ENCODE measurements around the gene RPS6KA6.

DNA sequence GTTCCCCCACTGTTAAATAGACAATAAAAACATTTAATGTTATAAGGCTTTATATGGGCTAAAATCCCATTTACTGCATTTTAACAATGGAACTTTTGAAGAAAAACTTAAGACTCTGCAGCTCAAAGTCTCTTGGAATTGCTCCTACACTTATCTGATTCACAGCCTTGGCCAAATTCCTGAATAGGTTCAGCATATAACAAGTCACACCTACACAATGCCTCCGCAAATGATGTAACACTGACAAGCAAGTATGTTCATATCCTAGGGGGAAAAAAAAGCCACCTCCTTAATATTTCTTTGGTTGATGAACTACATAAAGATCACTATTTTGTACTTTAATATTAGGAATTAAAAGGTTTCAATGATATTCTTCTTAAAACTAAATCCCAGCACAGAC is 34.5 kb downstream of the RPS6KA6 start:
- TF ChIP-seq, protein P1, sequence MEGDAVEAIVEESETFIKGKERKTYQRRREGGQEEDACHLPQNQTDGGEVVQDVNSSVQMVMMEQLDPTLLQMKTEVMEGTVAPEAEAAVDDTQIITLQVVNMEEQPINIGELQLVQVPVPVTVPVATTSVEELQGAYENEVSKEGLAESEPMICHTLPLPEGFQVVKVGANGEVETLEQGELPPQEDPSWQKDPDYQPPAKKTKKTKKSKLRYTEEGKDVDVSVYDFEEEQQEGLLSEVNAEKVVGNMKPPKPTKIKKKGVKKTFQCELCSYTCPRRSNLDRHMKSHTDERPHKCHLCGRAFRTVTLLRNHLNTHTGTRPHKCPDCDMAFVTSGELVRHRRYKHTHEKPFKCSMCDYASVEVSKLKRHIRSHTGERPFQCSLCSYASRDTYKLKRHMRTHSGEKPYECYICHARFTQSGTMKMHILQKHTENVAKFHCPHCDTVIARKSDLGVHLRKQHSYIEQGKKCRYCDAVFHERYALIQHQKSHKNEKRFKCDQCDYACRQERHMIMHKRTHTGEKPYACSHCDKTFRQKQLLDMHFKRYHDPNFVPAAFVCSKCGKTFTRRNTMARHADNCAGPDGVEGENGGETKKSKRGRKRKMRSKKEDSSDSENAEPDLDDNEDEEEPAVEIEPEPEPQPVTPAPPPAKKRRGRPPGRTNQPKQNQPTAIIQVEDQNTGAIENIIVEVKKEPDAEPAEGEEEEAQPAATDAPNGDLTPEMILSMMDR (IDR thresholded peaks at IDR 0.05), result no peak
- TF ChIP-seq POLR2AphosphoS5 (IDR thresholded peaks at IDR 0.05; ENCODE audit: insufficient read depth in 1 of 2, low read depth in 1 of 2), result no peak
